A673 (cell line): ENCODE measurements around the gene TRIM65. TPM values are rescaled to one million over a fixed set of nuclear protein-coding genes. Genes with fewer than 3 reads are reported as not detected.

ENCODE experiments used
- BruUV-seq: library from RNA; stranded (reverse); fragments of 400-500 nt; replicated peaks from 2 replicates; lab custom pipeline; 2021; lab: Mats Ljungman, UMichigan
- CTCF ChIA-PET: fragments of 300-600 bp; sonication (Branson Sonifier 250); formaldehyde crosslinking; loops from one replicate; lab custom pipeline; 2022; ENCODE audit warnings: antibody characterized with exemption; lab: Charles Lee
- POLR2A ChIA-PET: fragments of 300-600 bp; sonication (Branson Sonifier 250); formaldehyde crosslinking; loops from one replicate; lab custom pipeline; 2022; ENCODE audit warnings: antibody characterized with exemption; ENCODE audit not compliant: low non-redundant PET; lab: Charles Lee
- DNase-seq: peaks from one replicate; pipeline ENCODE4 v3.0.0-alpha.2; 2015; ENCODE audit warnings: low spot score
- H3K27ac ChIP-seq: fragments of 200-600 bp; sonication (generic); 2 replicates; pipeline ENCODE4 v1.5.1; 2016; ENCODE audit warnings: mixed run types, low read depth, mild to moderate bottlenecking, mixed read lengths, antibody characterized with exemption, low read length; ENCODE audit not compliant: poor library complexity, severe bottlenecking
- H3K27me3 ChIP-seq: fragments of 200-600 bp; sonication (generic); replicated peaks from 2 replicates; pipeline ENCODE4 v1.6.1; 2017; ENCODE audit warnings: mixed run types, low read depth, mild to moderate bottlenecking, mixed read lengths, antibody characterized with exemption, low read length; ENCODE audit not compliant: insufficient read depth, poor library complexity
- H3K36me3 ChIP-seq: fragments of 200-600 bp; sonication (generic); 2 replicates; pipeline ENCODE4 v1.6.1; 2016; ENCODE audit warnings: mixed run types, mild to moderate bottlenecking, mixed read lengths, antibody characterized with exemption, low read length; ENCODE audit not compliant: insufficient read depth, poor library complexity, severe bottlenecking
- H3K4me1 ChIP-seq: fragments of 200-600 bp; sonication (generic); 2 replicates; pipeline ENCODE4 v1.6.1; 2017; ENCODE audit warnings: mixed run types, mild to moderate bottlenecking, mixed read lengths, antibody characterized with exemption, low read length; ENCODE audit not compliant: insufficient read depth, poor library complexity, severe bottlenecking
- H3K4me3 ChIP-seq: fragments of 200-600 bp; sonication (generic); 2 replicates; pipeline ENCODE4 v1.5.1; 2016; ENCODE audit warnings: low read depth, mixed run types, mild to moderate bottlenecking, mixed read lengths, low read length; ENCODE audit not compliant: poor library complexity, severe bottlenecking
- H3K9me3 ChIP-seq: fragments of 200-600 bp; sonication (generic); 2 replicates; pipeline ENCODE4 v1.6.1; 2016; ENCODE audit warnings: mixed run types, low read depth, mild to moderate bottlenecking, mixed read lengths, antibody characterized with exemption, low read length; ENCODE audit not compliant: poor library complexity, severe bottlenecking
- CTCF ChIP-seq: fragments of 300-800, 200-600 bp; sonication (generic); conservative IDR thresholded peaks from 2 replicates; pipeline ENCODE4 v1.5.1; 2017; ENCODE audit warnings: low read depth, mild to moderate bottlenecking, antibody characterized with exemption, low read length, moderate library complexity, mixed read lengths
- EZH2 ChIP-seq: fragments of 200-600 bp; sonication (generic); IDR thresholded peaks from 2 replicates; pipeline ENCODE4 v1.6.1; 2017; ENCODE audit warnings: borderline replicate concordance, low read depth, mild to moderate bottlenecking, mixed read lengths, antibody characterized with exemption, low read length; ENCODE audit not compliant: poor library complexity, severe bottlenecking
- intact Hi-C: fragments of 100-400 bp; cut with micrococcal nuclease; formaldehyde crosslinking; loops from one replicate; pipeline ENCODE4 v1.10.0; 2022; ENCODE audit not compliant: unreplicated experiment
- total RNA-seq: library from RNA; stranded (reverse); gene quantifications from 2 replicates; pipeline ENCODE4 v1.2.3, GENCODE V29; 2021

The TRIM65 gene
- total RNA-seq, 1 experiment from 2014 or later: 47.9 TPM

DNA sequence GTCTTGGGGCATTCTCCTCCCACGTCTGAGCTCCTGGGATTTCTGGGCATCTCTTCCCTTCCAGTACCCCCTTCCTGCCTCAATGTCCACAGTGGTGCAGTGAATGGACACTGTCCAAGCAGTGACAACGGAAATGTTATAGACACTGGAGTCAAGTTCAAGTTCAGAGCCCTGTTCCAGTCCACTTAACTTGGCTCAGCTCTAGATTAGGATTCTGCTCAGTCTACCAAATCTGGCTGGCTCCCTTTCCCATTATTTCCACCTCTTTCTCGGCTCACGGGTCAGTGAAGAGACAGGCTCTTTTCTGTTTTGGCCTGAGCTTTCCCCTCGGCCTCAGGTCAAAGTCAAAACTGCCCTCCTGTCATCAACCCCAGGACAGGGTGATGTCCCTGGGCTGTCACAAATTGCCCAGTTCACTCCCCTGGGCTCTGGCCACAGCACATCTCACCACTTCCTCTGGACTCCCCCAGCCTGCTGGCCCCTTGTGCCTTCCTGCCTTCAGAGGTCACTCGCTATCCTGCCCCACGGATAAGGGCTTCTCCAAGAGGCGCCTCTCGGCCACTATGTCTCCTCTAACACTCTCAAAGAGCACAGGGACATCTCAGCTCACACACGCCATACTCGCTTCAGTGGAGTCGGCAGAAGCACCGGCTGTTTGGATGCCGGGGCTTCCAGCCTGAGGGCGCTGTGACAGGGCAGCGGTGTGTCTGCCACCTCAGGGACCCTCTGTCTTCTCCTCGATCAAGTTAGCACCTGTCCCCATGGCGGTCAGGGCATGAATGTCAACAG, 25.6 kb upstream of the TRIM65 start:
- Histone ChIP-seq H3K9me3 (no peaks in the 10 kb centered on the region), H3K36me3 (peaks cover 20% of the 10 kb centered on the region), H3K4me1 (no peaks in the 10 kb centered on the region), H3K4me3 (no peak overlapping the region), H3K27me3 (no peaks in the 10 kb centered on the region), H3K27ac (no peak overlapping the region)
- no TSS peak for BruUV-seq
- no peak for DNase-seq
- ChIA-PET POLR2A (no interaction called here), CTCF (no interaction called here)
- intact Hi-C loops: no loop called here
- no peak for TF ChIP-seq CTCF
- no peak for TF ChIP-seq EZH2

DNA sequence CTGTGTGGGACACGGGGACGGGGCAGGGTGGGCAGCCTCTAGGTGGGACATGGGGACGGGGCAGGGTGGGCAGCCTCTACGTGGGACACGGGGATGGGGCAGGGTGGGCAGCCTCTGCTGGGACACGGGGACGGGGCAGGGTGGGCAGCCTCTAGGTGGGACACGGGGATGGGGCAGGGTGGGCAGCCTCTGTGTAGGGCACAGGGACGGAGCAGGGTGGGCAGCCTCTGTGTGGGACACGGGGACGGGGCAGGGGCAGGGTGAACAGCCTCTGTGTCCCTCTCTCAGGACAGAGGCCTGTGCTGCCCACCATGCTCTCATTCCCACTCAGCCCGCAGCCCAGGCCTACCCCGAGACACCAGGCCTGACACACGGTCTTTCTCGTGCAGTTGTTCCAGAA, 24.8 kb upstream of the TRIM65 start:
- intact Hi-C loops: no loop called here
- no peak for TF ChIP-seq EZH2
- no peak for TF ChIP-seq CTCF
- peaks cover 20% of the 10 kb centered on the region for H3K36me3 ChIP-seq
- ChIA-PET POLR2A (no interaction called here), CTCF (no interaction called here)
- no TSS peak for BruUV-seq
- no peaks in the 10 kb centered on the region for H3K27me3 ChIP-seq
- H3K4me3 ChIP-seq: no peak overlapping the region
- no peaks in the 10 kb centered on the region for H3K9me3 ChIP-seq
- no peak overlapping the region for H3K27ac ChIP-seq
- DNase-seq: no peak
- H3K4me1 ChIP-seq: no peaks in the 10 kb centered on the region

DNA sequence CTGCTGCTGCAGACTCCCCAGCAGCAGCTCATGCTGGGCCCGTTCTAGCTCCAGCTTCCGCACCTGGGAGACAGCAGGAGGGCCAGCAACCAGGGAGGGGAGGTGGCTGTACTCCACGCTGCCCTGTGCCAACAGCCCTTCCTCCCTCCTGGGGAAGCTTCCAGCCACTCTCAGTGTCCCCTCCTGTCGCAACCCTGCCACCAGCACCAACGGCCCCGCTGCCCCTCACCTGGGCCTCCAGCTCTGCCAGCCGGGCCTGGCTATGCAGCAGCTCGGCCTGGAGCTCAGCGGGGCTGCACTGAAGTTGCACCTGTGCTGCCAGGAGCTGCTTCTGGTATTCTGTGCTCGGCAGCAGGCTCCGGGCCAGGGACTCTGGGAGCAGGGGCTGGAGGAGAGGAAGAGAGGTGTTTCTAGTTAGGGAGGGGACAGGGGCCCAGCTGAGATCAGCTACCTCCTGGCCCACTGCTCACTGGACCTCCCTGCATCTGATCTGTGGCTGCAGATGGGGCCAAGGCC, 23.4 kb upstream of the TRIM65 start:
- no peak overlapping the region for H3K27ac ChIP-seq
- TF ChIP-seq EZH2 (no peak), CTCF (no peak)
- H3K27me3 ChIP-seq: no peaks in the 10 kb centered on the region
- H3K4me3 ChIP-seq: no peak overlapping the region
- intact Hi-C loops: no loop called here
- DNase-seq: no peak
- ChIA-PET CTCF (interaction anchor here (0.5 kb wide), 1 partner anchor 16 kb away, joined by 5 read pairs; no protein-coding TSS in a partner anchor), POLR2A (interaction anchor here (0.6 kb wide), 1 partner anchor 574 kb away, joined by 3 read pairs; no protein-coding TSS in a partner anchor)
- H3K9me3 ChIP-seq: no peaks in the 10 kb centered on the region
- no peaks in the 10 kb centered on the region for H3K4me1 ChIP-seq
- peaks cover 14% of the 10 kb centered on the region for H3K36me3 ChIP-seq
- no TSS peak for BruUV-seq
